ENCODE results near the gene PRKCH. TPM values are rescaled to one million over a fixed set of nuclear protein-coding genes. Genes with fewer than 3 reads are reported as not detected.

The PRKCH gene
- total RNA-seq, 1 experiment from 2014 or later, result 5.2 TPM

DNA sequence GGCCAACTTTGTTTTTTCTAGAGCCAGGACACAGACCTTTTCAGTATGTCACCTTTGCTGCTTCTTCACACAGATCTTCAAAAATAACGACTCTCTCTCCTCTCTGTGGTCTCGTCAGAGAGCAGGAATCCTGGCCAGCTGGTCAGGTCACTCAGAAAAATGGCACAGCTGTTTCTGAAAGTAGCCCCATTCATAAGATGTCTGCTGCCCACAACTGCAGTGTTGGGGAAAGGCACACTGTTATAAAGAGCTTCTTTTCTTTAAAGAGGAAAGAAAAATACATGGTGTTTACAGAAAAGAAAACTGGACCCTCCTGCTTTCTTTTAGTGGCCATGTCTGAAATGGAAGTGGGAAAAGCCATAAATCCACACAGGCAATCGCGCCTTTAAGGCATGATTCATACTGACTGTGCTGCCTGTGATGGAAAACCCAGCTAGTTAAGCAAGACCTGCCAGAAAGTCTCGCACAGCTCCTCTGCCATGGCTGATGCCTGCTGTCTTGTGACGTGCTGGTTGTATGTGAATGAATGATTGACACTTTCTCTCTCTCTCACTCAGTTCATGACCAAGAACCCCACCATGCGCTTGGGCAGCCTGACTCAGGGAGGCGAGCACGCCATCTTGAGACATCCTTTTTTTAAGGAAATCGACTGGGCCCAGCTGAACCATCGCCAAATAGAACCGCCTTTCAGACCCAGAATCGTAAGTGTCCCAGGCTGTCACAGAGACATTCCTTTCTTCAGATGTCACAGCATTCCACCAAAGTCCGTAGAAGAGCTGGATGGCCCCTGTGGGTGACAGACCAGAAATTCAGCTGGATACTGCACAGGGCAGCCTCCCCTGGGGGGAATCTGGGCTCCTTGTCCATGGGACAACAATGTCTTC is 226.0 kb downstream of the PRKCH start:
- Histone ChIP-seq H3K9ac (ENCODE audit: extremely low read depth, insufficient read length, low read length) (no peak overlapping the region), H2BK120ac (ENCODE audit: low read depth, low read length, poor library complexity, severe bottlenecking) (no peak overlapping the region), H3K9me3 (ENCODE audit: control insufficient read depth, low read depth, low read length) (no peaks in the 10 kb centered on the region), H3K4ac (ENCODE audit: low read depth, low read length) (no peak overlapping the region), H3K23me2 (ENCODE audit: insufficient read length, low read depth, low read length, poor library complexity, severe bottlenecking) (no peaks in the 10 kb centered on the region), H2BK20ac (ENCODE audit: low read depth, low read length, poor library complexity, severe bottlenecking) (no peak overlapping the region), H3T11ph (ENCODE audit: low read length) (no peak overlapping the region), H2AFZ (ENCODE audit: low read length) (no peak overlapping the region), H2BK15ac (ENCODE audit: low read depth, low read length) (no peak overlapping the region), H3K27ac (ENCODE audit: insufficient read length, low read depth, low read length) (no peak overlapping the region), H3K23ac (ENCODE audit: insufficient read length, low read depth, low read length) (no peak overlapping the region), H3K56ac (ENCODE audit: insufficient read length, low read depth, low read length) (no peak overlapping the region), H3K14ac (ENCODE audit: insufficient read depth, low read length) (no peak overlapping the region), H3K4me2 (ENCODE audit: insufficient read depth, insufficient read length, low read length) (no peak overlapping the region), H3K18ac (ENCODE audit: insufficient read length, low read depth, low read length) (peak overlapping the region; percentile 16), H4K8ac (replicated peaks; ENCODE audit: insufficient read length, low read depth, low read length) (no peak overlapping the region), H3K79me2 (ENCODE audit: insufficient read depth, low read length) (no peaks in the 10 kb centered on the region), H4K91ac (ENCODE audit: insufficient read length, low read depth, low read length) (no peak overlapping the region), H2BK5ac (ENCODE audit: insufficient read length, low read length) (no peak overlapping the region), H4K20me1 (ENCODE audit: control insufficient read depth, insufficient read depth, insufficient read length) (no peaks in the 10 kb centered on the region), H3K27me3 (ENCODE audit: insufficient read depth, low read length) (no peaks in the 10 kb centered on the region), H2AK5ac (ENCODE audit: insufficient read length, low read length) (no peak overlapping the region), H2BK12ac (ENCODE audit: insufficient read length, low read depth, low read length) (no peak overlapping the region), H4K5ac (ENCODE audit: insufficient read length, low read depth, low read length) (no peak overlapping the region), H3K4me1 (ENCODE audit: insufficient read depth, low read length) (no peaks in the 10 kb centered on the region), H3K79me1 (ENCODE audit: insufficient read depth, low read depth, low read length, poor library complexity, severe bottlenecking) (no peaks in the 10 kb centered on the region)
- Mint-ChIP-seq H3K27me3 (ENCODE audit: low read depth) (no peaks in the 10 kb centered on the region), H3K4me3 (no peak overlapping the region), H3K27ac (no peak overlapping the region; a peak in 1 of 7 replicates), H3K4me1 (peaks cover 14 to 17% of the 10 kb centered on the region in 2 experiments; a peak in 3 of 4 replicates), H3K36me3 (ENCODE audit: insufficient read depth in 1 of 3, low read depth in 3 of 3) (no peaks in the 10 kb centered on the region; a peak in 1 of 7 replicates), H3K9me3 (no peaks in the 10 kb centered on the region)
- no CpG with 5 or more reads among the region's 14 CpGs for WGBS (ENCODE audit: extremely low coverage, insufficient read length, low lambda C conversion rate)
- TF ChIP-seq, protein P1, sequence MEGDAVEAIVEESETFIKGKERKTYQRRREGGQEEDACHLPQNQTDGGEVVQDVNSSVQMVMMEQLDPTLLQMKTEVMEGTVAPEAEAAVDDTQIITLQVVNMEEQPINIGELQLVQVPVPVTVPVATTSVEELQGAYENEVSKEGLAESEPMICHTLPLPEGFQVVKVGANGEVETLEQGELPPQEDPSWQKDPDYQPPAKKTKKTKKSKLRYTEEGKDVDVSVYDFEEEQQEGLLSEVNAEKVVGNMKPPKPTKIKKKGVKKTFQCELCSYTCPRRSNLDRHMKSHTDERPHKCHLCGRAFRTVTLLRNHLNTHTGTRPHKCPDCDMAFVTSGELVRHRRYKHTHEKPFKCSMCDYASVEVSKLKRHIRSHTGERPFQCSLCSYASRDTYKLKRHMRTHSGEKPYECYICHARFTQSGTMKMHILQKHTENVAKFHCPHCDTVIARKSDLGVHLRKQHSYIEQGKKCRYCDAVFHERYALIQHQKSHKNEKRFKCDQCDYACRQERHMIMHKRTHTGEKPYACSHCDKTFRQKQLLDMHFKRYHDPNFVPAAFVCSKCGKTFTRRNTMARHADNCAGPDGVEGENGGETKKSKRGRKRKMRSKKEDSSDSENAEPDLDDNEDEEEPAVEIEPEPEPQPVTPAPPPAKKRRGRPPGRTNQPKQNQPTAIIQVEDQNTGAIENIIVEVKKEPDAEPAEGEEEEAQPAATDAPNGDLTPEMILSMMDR (conservative IDR thresholded peaks at IDR 0.05), result no peak
- no peak for DNase-seq
